Caco-2 (cell line): ENCODE results near the gene PPFIBP1. TPM values are rescaled to one million over a fixed set of nuclear protein-coding genes. Genes with fewer than 3 reads are reported as not detected.

ENCODE experiments used
- BruUV-seq: library from RNA; stranded (reverse); fragments of 400-500 nt; replicated peaks from 2 replicates; lab custom pipeline; 2021; lab: Mats Ljungman, UMichigan
- CTCF ChIA-PET: fragments of 300-600 bp; sonication (Branson Sonifier 250); formaldehyde crosslinking; loops from one replicate; lab custom pipeline; 2022; ENCODE audit warnings: antibody characterized with exemption; lab: Charles Lee
- POLR2A ChIA-PET: fragments of 300-600 bp; sonication (Branson Sonifier 250); formaldehyde crosslinking; loops from one replicate; lab custom pipeline; 2022; ENCODE audit warnings: antibody characterized with exemption; lab: Charles Lee
- DNase-seq, 2 experiments: peaks; one replicate each; pipeline versions ENCODE4 v3.0.0 to v3.0.0-alpha.2; 2020 to 2022
- H3K27me3 ChIP-seq: replicated peaks from 2 replicates; pipeline ENCODE4 v1.6.0; 2011; ENCODE audit warnings: low read length; ENCODE audit not compliant: control insufficient read depth, insufficient read depth
- H3K36me3 ChIP-seq: 2 replicates; pipeline ENCODE4 v1.5.1; 2011; ENCODE audit warnings: low read length; ENCODE audit not compliant: control insufficient read depth, insufficient read depth
- H3K4me1 ChIP-seq: fragments of 250-450 bp; sonication (Bioruptor Pico); 2 replicates; pipeline ENCODE4 v1.5.1; 2020; ENCODE audit warnings: mild to moderate bottlenecking
- H3K4me3 ChIP-seq: 2 replicates; pipeline ENCODE4 v1.5.1; 2011; ENCODE audit warnings: low read depth, mild to moderate bottlenecking, control low read depth, low read length
- H3K9me3 ChIP-seq: fragments of 250-450 bp; sonication (Bioruptor Pico); 2 replicates; pipeline ENCODE4 v1.5.1; 2020; ENCODE audit warnings: mild to moderate bottlenecking, moderate library complexity
- H3K27ac Mint-ChIP-seq: one replicate; pipeline ENCODE4 v1.8.0; 2022; ENCODE audit warnings: mixed read lengths; ENCODE audit not compliant: unreplicated experiment
- H3K27me3 Mint-ChIP-seq: one replicate; pipeline ENCODE4 v1.8.0; 2022; ENCODE audit warnings: mixed read lengths; ENCODE audit not compliant: insufficient read depth, unreplicated experiment
- H3K36me3 Mint-ChIP-seq: one replicate; pipeline ENCODE4 v1.8.0; 2022; ENCODE audit warnings: mild to moderate bottlenecking, mixed read lengths; ENCODE audit not compliant: insufficient read depth, unreplicated experiment
- H3K4me1 Mint-ChIP-seq: one replicate; pipeline ENCODE4 v1.8.0; 2022; ENCODE audit warnings: low read depth, mixed read lengths; ENCODE audit not compliant: unreplicated experiment
- H3K4me3 Mint-ChIP-seq: one replicate; pipeline ENCODE4 v1.8.0; 2022; ENCODE audit warnings: mild to moderate bottlenecking, moderate library complexity, mixed read lengths; ENCODE audit not compliant: unreplicated experiment
- H3K9me3 Mint-ChIP-seq: one replicate; pipeline ENCODE4 v1.8.0; 2022; ENCODE audit warnings: mixed read lengths; ENCODE audit not compliant: unreplicated experiment
- intact Hi-C: fragments of 100-400 bp; cut with micrococcal nuclease; formaldehyde crosslinking; loops from one replicate; pipeline ENCODE4 v1.10.0; 2022; ENCODE audit not compliant: unreplicated experiment
- total RNA-seq: library from RNA; stranded (reverse); gene quantifications from 2 replicates; pipeline ENCODE4 v1.2.3, GENCODE V29; 2022
- TF ChIP-seq, protein P1 (sequence below), 2 experiments: fragments of 200-600 bp in 1 of 2; IDR thresholded peaks; 1 replicate in 1 of 2; 2 replicates in 1 of 2; pipeline versions ENCODE4 v1.5.1 to v1.8.0; 2011 to 2022; ENCODE audit warnings: antibody characterized with exemption in 1 of 2, control low read depth in 1 of 2, inconsistent platforms in 1 of 2, low read depth in 1 of 2, low read length in 1 of 2, mild to moderate bottlenecking in 1 of 2, moderate library complexity in 1 of 2; ENCODE audit not compliant: insufficient read depth in 1 of 2, severe bottlenecking in 1 of 2, unreplicated experiment in 1 of 2

PPFIBP1 gene
- total RNA-seq, 1 experiment from 2014 or later = 109 TPM

DNA sequence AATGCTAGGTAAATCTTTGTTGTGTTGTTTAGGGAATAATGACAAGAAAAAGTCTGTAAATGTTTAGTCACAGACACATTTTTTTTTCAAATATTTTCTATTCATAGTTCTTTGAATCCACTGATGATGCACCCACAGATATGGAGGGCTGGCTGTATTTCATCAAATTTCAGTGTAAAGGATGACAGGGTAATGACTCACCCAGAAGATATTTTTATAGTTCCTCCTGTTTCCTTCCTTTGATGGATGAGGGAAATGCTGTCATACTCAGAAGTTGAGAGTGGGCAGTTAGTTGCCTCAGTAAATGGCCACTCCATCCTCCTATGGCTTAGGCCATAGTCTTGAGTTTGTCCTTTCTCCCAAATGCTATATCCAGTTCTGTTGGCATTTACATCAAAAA lies 95.3 kb downstream of the PPFIBP1 start:
- H3K4me1 ChIP-seq = peaks cover 60% of the 10 kb centered on the region

DNA sequence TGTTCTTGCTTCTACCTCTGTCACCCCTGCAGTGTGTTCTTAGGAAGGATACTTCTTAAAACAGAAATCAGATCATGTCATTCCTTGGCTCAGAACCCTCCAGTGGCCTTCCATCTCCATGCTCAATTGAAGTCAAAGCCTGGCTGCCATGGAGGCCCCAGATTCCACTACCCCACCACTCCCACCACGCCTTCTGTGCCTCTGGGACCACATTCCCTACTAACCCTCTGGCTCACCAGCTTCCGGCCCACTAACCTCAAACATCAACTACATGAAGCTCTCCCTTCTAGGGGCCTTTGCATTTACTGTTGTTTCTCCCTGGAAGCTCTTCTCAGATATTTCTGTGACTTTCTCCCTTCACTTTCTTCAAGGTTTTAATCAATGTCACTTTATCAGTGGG lies 96.1 kb downstream of the PPFIBP1 start:
- intact Hi-C loops = no loop called here
- ChIA-PET CTCF (no interaction called here), POLR2A (no interaction called here)
- Histone ChIP-seq H3K4me1 (peaks cover 52% of the 10 kb centered on the region), H3K4me3 (no peak overlapping the region), H3K27me3 (no peaks in the 10 kb centered on the region), H3K36me3 (no peaks in the 10 kb centered on the region), H3K9me3 (no peaks in the 10 kb centered on the region; the same call in 1 of the 2 replicates)
- H3K4me1 Mint-ChIP-seq = peaks cover 63% of the 10 kb centered on the region
- TF ChIP-seq, protein P1, sequence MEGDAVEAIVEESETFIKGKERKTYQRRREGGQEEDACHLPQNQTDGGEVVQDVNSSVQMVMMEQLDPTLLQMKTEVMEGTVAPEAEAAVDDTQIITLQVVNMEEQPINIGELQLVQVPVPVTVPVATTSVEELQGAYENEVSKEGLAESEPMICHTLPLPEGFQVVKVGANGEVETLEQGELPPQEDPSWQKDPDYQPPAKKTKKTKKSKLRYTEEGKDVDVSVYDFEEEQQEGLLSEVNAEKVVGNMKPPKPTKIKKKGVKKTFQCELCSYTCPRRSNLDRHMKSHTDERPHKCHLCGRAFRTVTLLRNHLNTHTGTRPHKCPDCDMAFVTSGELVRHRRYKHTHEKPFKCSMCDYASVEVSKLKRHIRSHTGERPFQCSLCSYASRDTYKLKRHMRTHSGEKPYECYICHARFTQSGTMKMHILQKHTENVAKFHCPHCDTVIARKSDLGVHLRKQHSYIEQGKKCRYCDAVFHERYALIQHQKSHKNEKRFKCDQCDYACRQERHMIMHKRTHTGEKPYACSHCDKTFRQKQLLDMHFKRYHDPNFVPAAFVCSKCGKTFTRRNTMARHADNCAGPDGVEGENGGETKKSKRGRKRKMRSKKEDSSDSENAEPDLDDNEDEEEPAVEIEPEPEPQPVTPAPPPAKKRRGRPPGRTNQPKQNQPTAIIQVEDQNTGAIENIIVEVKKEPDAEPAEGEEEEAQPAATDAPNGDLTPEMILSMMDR (IDR thresholded peaks at IDR 0.05; ENCODE audit: insufficient read depth in 1 of 2, low read depth in 1 of 2, low read length in 1 of 2, severe bottlenecking in 1 of 2, unreplicated experiment in 1 of 2) = no peak
- H3K27ac Mint-ChIP-seq = peak overlapping the region; percentile 51
- no peak for DNase-seq
- BruUV-seq = no TSS peak
- H3K36me3 Mint-ChIP-seq = peaks cover 13% of the 10 kb centered on the region
- H3K27me3 Mint-ChIP-seq = no peaks in the 10 kb centered on the region
- no peaks in the 10 kb centered on the region for H3K9me3 Mint-ChIP-seq
- H3K4me3 Mint-ChIP-seq = no peak overlapping the region

More for the DNA sequence above, 95.3 kb downstream of the PPFIBP1 start:
- no peaks in the 10 kb centered on the region; the same call in 1 of the 2 replicates for H3K9me3 ChIP-seq
- H3K36me3 ChIP-seq = no peaks in the 10 kb centered on the region
- CTCF ChIA-PET = no interaction called here
- H3K4me3 ChIP-seq = no peak overlapping the region
- peak overlapping the region; percentile 70 for H3K27ac Mint-ChIP-seq
- BruUV-seq = no TSS peak
- no peaks in the 10 kb centered on the region for H3K9me3 Mint-ChIP-seq
- TF ChIP-seq, protein P1 (IDR thresholded peaks at IDR 0.05; ENCODE audit: insufficient read depth in 1 of 2, low read depth in 1 of 2, low read length in 1 of 2, severe bottlenecking in 1 of 2, unreplicated experiment in 1 of 2) = no peak
- POLR2A ChIA-PET = no interaction called here
- no peaks in the 10 kb centered on the region for H3K27me3 ChIP-seq
- intact Hi-C loops = loop anchor here (5.0 kb wide), 1 partner anchor 97 kb away; the partner anchor contains the start of gene PPFIBP1
- peaks cover 70% of the 10 kb centered on the region for H3K4me1 Mint-ChIP-seq
- no peak overlapping the region for H3K4me3 Mint-ChIP-seq
- H3K36me3 Mint-ChIP-seq = peaks cover 13% of the 10 kb centered on the region
- DNase-seq = peak in 1 of 2 experiments; percentile 49
- no peaks in the 10 kb centered on the region for H3K27me3 Mint-ChIP-seq

DNA sequence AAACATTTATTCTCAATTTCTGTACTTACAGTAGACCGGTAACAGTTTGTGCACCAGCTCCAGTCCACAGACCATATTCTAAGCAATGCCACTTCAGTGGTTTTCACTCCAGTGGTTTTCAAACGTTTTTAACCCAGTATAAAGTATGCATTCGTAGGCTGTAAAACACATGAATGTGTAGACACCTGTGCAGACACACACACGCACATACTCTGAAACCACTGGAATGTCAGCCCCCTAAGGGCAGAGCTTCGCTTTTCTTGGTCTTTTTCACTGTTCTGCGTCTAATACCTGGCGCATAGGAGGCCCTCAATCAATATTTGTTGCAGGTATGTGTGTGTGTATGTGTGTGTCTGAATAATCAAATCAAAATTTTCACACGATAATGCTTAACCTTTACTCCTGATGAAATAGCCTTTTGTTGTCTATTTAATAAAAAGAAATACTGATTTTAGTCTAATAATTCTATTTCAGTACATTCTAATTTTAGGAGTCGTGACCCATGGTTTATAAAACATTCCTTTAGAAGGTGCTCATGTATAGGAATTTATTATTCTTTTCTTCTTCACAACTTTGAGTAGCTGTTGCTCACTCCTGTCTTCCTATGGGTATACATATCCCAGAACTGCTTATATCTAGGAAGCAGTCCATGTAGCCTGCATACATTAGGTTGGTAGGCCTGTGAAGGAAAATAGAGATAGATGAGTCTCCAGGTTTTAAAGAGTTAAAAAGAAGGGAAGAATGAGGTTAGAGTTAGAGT lies 98.6 kb downstream of the PPFIBP1 start:
- H3K36me3 Mint-ChIP-seq = peaks cover 13% of the 10 kb centered on the region

More for the DNA sequence above, 98.6 kb downstream of the PPFIBP1 start:
- Histone ChIP-seq H3K27me3 (no peaks in the 10 kb centered on the region), H3K4me3 (no peak overlapping the region), H3K4me1 (peaks cover 36% of the 10 kb centered on the region), H3K36me3 (no peaks in the 10 kb centered on the region), H3K9me3 (no peaks in the 10 kb centered on the region; the same call in 1 of the 2 replicates)
- Mint-ChIP-seq H3K4me3 (no peak overlapping the region), H3K27ac (peak overlapping the region; percentile 4), H3K9me3 (no peaks in the 10 kb centered on the region), H3K27me3 (no peaks in the 10 kb centered on the region), H3K4me1 (peaks cover 45% of the 10 kb centered on the region)
- TF ChIP-seq, protein P1 (IDR thresholded peaks at IDR 0.05; ENCODE audit: insufficient read depth in 1 of 2, low read depth in 1 of 2, low read length in 1 of 2, severe bottlenecking in 1 of 2, unreplicated experiment in 1 of 2) = no peak
- no peak for DNase-seq
- no TSS peak for BruUV-seq
- ChIA-PET CTCF (no interaction called here), POLR2A (no interaction called here)
- intact Hi-C loops = no loop called here
